Sigmoid colon (tissue), 7 donors: ENCODE results near the gene CFAP99. TPM values are rescaled to one million over a fixed set of nuclear protein-coding genes. Genes with fewer than 3 reads are reported as not detected.

Source experiments
- DNase-seq: peaks from one replicate; pipeline ENCODE4 v3.0.0-alpha.2; 2019
- H3K27ac ChIP-seq, 4 donors: fragments of 200-600 bp; sonication (generic); one replicate each; pipeline ENCODE4 v1.5.1; 2016 to 2019; ENCODE audit warnings: mild to moderate bottlenecking in 1 of 4
- H3K27me3 ChIP-seq, 3 donors: fragments of 200-600 bp; sonication (generic); one replicate each; pipeline ENCODE4 v1.5.1; 2019; ENCODE audit warnings: mild to moderate bottlenecking in 1 of 3
- H3K36me3 ChIP-seq, 4 donors: fragments of 200-600 bp; sonication (generic); one replicate each; pipeline ENCODE4 v1.5.1; 2016 to 2019
- H3K4me1 ChIP-seq, 4 donors: fragments of 200-600 bp; sonication (generic); one replicate each; pipeline ENCODE4 v1.5.1; 2017 to 2019
- H3K4me3 ChIP-seq, 4 donors: fragments of 200-600 bp; sonication (generic); one replicate each; pipeline ENCODE4 v1.5.1; 2017 to 2019; ENCODE audit warnings: mild to moderate bottlenecking in 2 of 4, moderate library complexity in 1 of 4
- H3K9me3 ChIP-seq, 4 donors: fragments of 200-600 bp in 3 of 4; sonication (generic) in 3 of 4; one replicate each; pipeline versions ENCODE4 v1.5.1 to v1.6.1; 2013 to 2019
- EP300 ChIP-seq, 4 donors: sonication (generic); formaldehyde crosslinking; IDR thresholded peaks; one replicate each; pipeline ENCODE4 v1.6.1; 2017; ENCODE audit warnings: antibody characterized with exemption in 4 of 4
- POLR2A ChIP-seq, 2 donors: fragments of 450-650 bp; IDR thresholded peaks; one replicate each; pipeline ENCODE4 v1.6.1; 2016; ENCODE audit warnings: antibody characterized with exemption in 2 of 2, mild to moderate bottlenecking in 2 of 2, moderate library complexity in 2 of 2
- POLR2AphosphoS5 ChIP-seq, 4 donors: sonication (generic); formaldehyde crosslinking; IDR thresholded peaks; one replicate each; pipeline ENCODE4 v1.6.1; 2017; ENCODE audit warnings: antibody characterized with exemption in 4 of 4
- WGBS, 2 donors: extraction: QIAGEN DNeasy Blood & Tissue Kit; methylation state at CpG; one replicate each; pipeline ENCODE4 v1.1.7; 2013; 5-methylcytosine and 5-hydroxymethylcytosine counted together
- intact Hi-C: fragments of 100-400 bp; cut with DNase I; formaldehyde crosslinking; loops from one replicate; pipeline ENCODE4 v1.15.1; 2023
- polyA plus RNA-seq, 3 donors: library from polyadenylated mRNA; stranded (reverse); fragments of 200-250 nt; gene quantifications; one replicate each; pipeline ENCODE4 v1.2.3, GENCODE V29; 2013
- total RNA-seq, 4 donors: library from RNA; depleted of rRNA; stranded (reverse); fragments of >200 nt; gene quantifications; one replicate each; pipeline ENCODE4 v1.1.0, GENCODE V29; 2016
- TF ChIP-seq, protein P1 (sequence below), 4 experiments: fragments of 450-650 bp in 3 of 4; fragments of 200-600 bp in 1 of 4; IDR thresholded peaks; one replicate each; pipeline ENCODE4 v1.5.1; 2016 to 2019; ENCODE audit warnings: antibody characterized with exemption in 4 of 4, mild to moderate bottlenecking in 3 of 4, moderate library complexity in 2 of 4
- donor health status: healthy with polysubstance abuse.
- donor health status: Bipolar disorder and iron deficiency.
- donor health status: healthy.

CFAP99 gene
- total and polyA plus RNA-seq, 7 donors, result 0.58 TPM; not detected in 6

DNA sequence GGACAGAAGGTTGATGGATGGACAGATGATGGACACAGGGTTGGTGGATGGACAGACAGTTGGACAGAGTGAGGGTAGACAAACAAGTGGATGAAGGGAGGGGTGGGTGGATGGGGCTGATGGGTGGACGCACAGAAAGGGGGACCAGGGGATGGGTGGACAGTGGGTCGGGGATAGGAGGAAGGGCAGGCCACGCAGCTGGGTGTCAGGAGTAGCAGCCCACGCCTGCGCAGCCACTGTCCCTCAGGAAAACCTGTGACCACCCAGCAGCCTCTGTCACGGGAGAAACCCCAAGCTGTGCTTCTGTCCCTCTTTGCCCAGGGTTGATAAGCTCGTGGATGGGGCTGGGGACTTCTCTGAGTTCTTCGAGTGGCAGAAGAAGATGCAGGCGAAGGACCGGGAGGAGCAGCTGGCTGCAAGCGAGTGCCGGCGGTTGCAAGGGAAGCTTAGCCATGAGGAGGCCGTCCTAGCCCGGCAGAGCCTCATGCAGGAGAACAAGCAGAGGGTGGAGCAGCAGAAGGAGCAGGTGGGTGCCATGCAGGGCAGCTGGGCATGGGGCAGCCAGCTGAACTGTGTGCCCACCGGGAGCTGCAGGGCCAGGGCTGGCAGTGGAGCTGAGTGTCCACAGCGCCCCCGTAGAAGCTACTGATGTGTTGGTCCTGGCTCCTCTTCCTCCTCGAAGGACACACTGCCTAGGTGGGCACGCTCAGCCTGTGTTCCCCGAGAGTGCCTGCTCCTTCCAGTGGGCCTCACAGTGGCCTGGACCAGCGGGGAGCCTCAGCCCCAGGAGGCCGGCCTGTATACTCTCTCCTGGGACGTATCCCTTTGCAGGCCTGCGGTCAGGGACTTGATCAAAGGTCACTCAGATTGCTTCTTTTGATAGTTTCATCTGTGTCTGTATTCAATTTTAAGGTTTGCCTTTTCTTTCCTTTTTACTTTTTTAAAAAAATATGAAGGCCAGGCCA lies 33.3 kb downstream of the CFAP99 start:
- intact Hi-C loops, result no loop called here
- Histone ChIP-seq H3K27ac (no peak overlapping the region), H3K4me3 (no peak overlapping the region), H3K9me3 (no peaks in the 10 kb centered on the region), H3K36me3 (no peaks in the 10 kb centered on the region), H3K4me1 (no peaks in the 10 kb centered on the region), H3K27me3 (no peaks in the 10 kb centered on the region)
- TF ChIP-seq EP300 (IDR thresholded peaks at IDR 0.05) (no peak), POLR2A (IDR thresholded peaks at IDR 0.05) (no peak), POLR2AphosphoS5 (IDR thresholded peaks at IDR 0.05) (no peak)
- TF ChIP-seq, protein P1, sequence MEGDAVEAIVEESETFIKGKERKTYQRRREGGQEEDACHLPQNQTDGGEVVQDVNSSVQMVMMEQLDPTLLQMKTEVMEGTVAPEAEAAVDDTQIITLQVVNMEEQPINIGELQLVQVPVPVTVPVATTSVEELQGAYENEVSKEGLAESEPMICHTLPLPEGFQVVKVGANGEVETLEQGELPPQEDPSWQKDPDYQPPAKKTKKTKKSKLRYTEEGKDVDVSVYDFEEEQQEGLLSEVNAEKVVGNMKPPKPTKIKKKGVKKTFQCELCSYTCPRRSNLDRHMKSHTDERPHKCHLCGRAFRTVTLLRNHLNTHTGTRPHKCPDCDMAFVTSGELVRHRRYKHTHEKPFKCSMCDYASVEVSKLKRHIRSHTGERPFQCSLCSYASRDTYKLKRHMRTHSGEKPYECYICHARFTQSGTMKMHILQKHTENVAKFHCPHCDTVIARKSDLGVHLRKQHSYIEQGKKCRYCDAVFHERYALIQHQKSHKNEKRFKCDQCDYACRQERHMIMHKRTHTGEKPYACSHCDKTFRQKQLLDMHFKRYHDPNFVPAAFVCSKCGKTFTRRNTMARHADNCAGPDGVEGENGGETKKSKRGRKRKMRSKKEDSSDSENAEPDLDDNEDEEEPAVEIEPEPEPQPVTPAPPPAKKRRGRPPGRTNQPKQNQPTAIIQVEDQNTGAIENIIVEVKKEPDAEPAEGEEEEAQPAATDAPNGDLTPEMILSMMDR (IDR thresholded peaks at IDR 0.05), result no peak
- peak; percentile 61 for DNase-seq
- WGBS, 2 donors, result 82 to 88% methylated on average over 25 of the region's 25 CpGs

DNA sequence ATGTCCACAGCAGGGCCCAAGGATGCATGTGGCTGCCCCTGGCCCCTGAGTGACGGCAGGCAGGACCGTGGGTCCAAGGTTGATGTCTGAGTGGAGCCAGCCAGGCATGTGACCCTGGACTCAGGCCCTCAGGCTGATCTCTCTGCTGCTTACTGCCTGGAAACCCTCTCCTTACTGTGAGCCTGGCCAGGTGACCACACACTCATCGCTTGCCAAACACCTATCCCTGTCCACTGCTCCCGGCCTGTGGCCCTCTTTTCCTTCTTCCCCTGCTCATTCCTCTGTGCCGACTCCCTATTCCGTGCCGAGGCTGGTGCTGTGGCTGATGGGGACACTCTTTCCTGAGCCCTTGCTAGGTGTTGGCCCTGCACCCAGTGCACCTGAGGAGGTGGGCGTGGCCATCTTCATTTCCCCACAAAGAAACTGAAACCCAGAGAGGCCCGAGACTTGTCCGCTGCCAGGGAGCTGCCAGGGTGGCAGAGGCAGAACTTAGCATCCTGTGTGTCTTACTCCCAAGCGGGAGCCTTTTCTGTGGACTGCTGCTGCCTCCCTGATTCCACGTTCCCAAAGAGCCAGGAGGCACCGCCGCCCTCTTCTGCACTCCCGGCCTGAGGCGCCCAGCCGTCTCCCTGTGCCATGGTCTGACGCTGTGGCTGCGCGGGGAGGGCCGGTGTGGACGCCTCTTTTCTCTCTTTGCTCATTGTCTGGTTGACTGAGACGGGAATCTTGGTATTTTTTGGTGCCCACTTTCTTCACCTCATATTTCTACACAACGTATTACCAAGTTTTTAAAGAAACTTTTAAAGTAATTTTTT lies 38.9 kb downstream of the CFAP99 start:
- DNase-seq, result no peak
- no peaks in the 10 kb centered on the region for H3K36me3 ChIP-seq
- intact Hi-C loops, result no loop called here
- no peak overlapping the region for H3K4me3 ChIP-seq
- H3K27ac ChIP-seq, result no peak overlapping the region
- WGBS, 2 donors, result 68 to 85% methylated on average over 24 of the region's 24 CpGs
- no peaks in the 10 kb centered on the region for H3K9me3 ChIP-seq
- no peaks in the 10 kb centered on the region for H3K27me3 ChIP-seq
- peaks cover 0 to 10% (median 7%) of the 10 kb centered on the region in 4 donors for H3K4me1 ChIP-seq
- TF ChIP-seq, protein P1 (IDR thresholded peaks at IDR 0.05), result no peak
- no peak for TF ChIP-seq POLR2AphosphoS5 (IDR thresholded peaks at IDR 0.05)
- TF ChIP-seq EP300 (IDR thresholded peaks at IDR 0.05), result no peak
- TF ChIP-seq POLR2A (IDR thresholded peaks at IDR 0.05), result no peak

DNA sequence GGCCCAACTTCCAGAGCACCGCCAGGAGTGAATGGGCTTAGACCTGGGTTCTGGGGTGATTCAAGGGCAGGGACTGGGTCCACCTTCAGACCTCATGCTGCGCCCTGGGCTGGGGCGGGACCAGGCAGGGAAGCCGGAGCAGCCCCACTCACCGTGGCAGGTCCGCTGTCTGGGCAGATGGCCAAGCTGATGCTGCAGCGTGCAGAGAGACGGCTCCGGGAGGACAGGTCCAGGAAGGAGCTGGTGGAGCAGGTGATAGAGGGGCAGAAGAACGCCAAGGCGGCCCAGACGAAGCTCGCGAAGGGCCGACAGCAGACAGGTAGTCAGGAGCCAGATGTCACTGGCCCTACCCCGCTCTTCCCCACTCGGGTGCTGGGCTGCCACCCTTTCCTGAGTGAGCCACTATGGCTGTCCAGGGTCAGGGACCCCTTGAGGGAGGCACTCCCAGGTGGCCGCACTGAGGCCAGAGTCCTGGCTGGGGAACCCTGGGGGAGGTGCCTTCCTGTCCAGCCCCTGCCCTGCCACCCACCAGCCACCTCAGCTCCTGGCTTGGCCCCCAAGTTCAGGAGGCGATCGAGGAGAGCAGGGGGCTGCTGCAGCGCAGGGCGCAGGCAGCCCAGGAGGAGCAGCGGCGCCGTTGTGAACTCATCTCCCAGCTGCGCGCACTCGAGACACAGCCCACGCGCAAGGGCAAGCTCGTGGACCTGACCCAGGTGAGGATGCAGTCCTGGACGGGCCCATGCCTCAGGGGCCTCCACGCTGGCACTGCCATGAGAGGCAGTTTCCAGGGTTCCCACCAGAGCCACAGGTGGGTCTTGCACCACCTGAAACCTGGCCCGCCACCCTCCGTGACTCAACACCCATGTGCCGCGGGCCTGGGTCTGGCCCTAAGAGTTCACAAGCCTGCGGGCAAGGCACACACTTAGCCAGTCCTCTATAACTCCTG lies 40.1 kb downstream of the CFAP99 start:
- peaks cover 0 to 18% (median 14%) of the 10 kb centered on the region in 4 donors for H3K4me1 ChIP-seq
- whole genome bisulfite sequencing, 2 donors, result 77 to 92% methylated on average over 38 of the region's 38 CpGs
- no peak overlapping the region for H3K4me3 ChIP-seq
- TF ChIP-seq EP300 (IDR thresholded peaks at IDR 0.05), result no peak
- TF ChIP-seq, protein P1 (IDR thresholded peaks at IDR 0.05), result no peak
- TF ChIP-seq POLR2A (IDR thresholded peaks at IDR 0.05), result no peak
- no peak for TF ChIP-seq POLR2AphosphoS5 (IDR thresholded peaks at IDR 0.05)
- H3K27me3 ChIP-seq, result no peaks in the 10 kb centered on the region
- no peak for DNase-seq
- intact Hi-C loops, result no loop called here
- H3K27ac ChIP-seq, result no peak overlapping the region
- H3K9me3 ChIP-seq, result no peaks in the 10 kb centered on the region
- H3K36me3 ChIP-seq, result no peaks in the 10 kb centered on the region
